Endothelial cell of umbilical vein (primary cell): Measurements from ENCODE around the gene TRAPPC5. TPM values are rescaled to one million over a fixed set of nuclear protein-coding genes. Genes with fewer than 3 reads are reported as not detected.

Experiments used
- BruUV-seq: library from RNA; stranded (reverse); fragments of 400-500 nt; replicated peaks from 2 replicates; lab custom pipeline; 2021; lab: Mats Ljungman, UMichigan
- CTCF ChIA-PET: fragments of 300-600, 350-600 bp; sonication (Branson Sonifier 250); formaldehyde crosslinking; loops from one replicate; lab custom pipeline; 2021; ENCODE audit warnings: antibody characterized with exemption, inconsistent platforms; lab: Charles Lee
- POLR2A ChIA-PET: fragments of 300-600, 350-600 bp; sonication (Branson Sonifier 250); formaldehyde crosslinking; loops from one replicate; lab custom pipeline; 2021; ENCODE audit warnings: antibody characterized with exemption, inconsistent platforms; lab: Charles Lee
- DNase-seq: peaks from one replicate; pipeline ENCODE4 v3.0.0-alpha.2; 2011; ENCODE audit warnings: low read depth, low spot score
- FAIRE-seq: peaks from 2 replicates; lab custom pipeline; 2011; peaks lifted over from hg19 to GRCh38; lab: Jason Lieb, UNC
- H2AFZ ChIP-seq: 2 replicates; pipeline ENCODE4 v1.6.0; 2012; ENCODE audit warnings: low read depth, low read length, control low read depth, inconsistent platforms
- H3K27ac ChIP-seq: 2 replicates; pipeline ENCODE4 v1.5.1; 2011; ENCODE audit warnings: low read depth, mild to moderate bottlenecking, control low read depth, low read length, moderate library complexity; ENCODE audit not compliant: insufficient read depth
- H3K27me3 ChIP-seq, 2 experiments: 2 replicates each; pipeline versions ENCODE4 v1.6.0 to v1.6.1; 2011; ENCODE audit warnings: low read length in 2 of 2, mixed read lengths in 1 of 2; ENCODE audit not compliant: control insufficient read depth in 2 of 2, insufficient read depth in 2 of 2
- H3K36me3 ChIP-seq, 2 experiments: 2 replicates in 1 of 2; 3 replicates in 1 of 2; pipeline ENCODE4 v1.5.1; 2011; ENCODE audit warnings: low read length in 2 of 2, mild to moderate bottlenecking in 1 of 2, moderate library complexity in 1 of 2; ENCODE audit not compliant: control insufficient read depth in 2 of 2, insufficient read depth in 2 of 2; ENCODE audit errors: extremely low read depth in 1 of 2
- H3K4me1 ChIP-seq: 3 replicates; pipeline ENCODE4 v1.5.1; 2011; ENCODE audit warnings: mild to moderate bottlenecking, low read length; ENCODE audit not compliant: control insufficient read depth, insufficient read depth; ENCODE audit errors: extremely low read depth
- H3K4me2 ChIP-seq: 2 replicates; pipeline ENCODE4 v1.6.1; 2011; ENCODE audit warnings: low read length, control low read depth, mixed read lengths; ENCODE audit not compliant: insufficient read depth
- H3K4me3 ChIP-seq, 3 experiments: fragments of 200-600 bp in 1 of 3; sonication (generic), shearing (Covaris generic) in 1 of 3; replicated peaks in 1 of 3; 2 replicates each; pipeline ENCODE4 v1.5.1; 2011 to 2016; ENCODE audit warnings: control low read depth in 3 of 3, low read length in 3 of 3, mild to moderate bottlenecking in 2 of 3, inconsistent platforms in 1 of 3, low read depth in 1 of 3, moderate library complexity in 1 of 3; ENCODE audit not compliant: insufficient read depth in 1 of 3
- H3K79me2 ChIP-seq: 2 replicates; pipeline ENCODE4 v1.6.0; 2012; ENCODE audit warnings: low read length, inconsistent platforms; ENCODE audit not compliant: control insufficient read depth, insufficient read depth
- H3K9ac ChIP-seq: replicated peaks from 2 replicates; pipeline ENCODE3; 2011; ENCODE audit warnings: low read length, control low read depth; ENCODE audit not compliant: insufficient read depth; ENCODE audit errors: extremely low read depth
- H3K9me1 ChIP-seq: replicated peaks from 3 replicates; pipeline ENCODE4 v1.6.0; 2011; ENCODE audit warnings: mild to moderate bottlenecking, low read length; ENCODE audit not compliant: control insufficient read depth, insufficient read depth; ENCODE audit errors: extremely low read depth
- H3K9me3 ChIP-seq: replicated peaks from 2 replicates; pipeline ENCODE4 v1.5.1; 2012; ENCODE audit warnings: low read length, inconsistent platforms; ENCODE audit not compliant: control insufficient read depth, insufficient read depth
- H4K20me1 ChIP-seq: replicated peaks from 2 replicates; pipeline ENCODE3; 2011; ENCODE audit warnings: mild to moderate bottlenecking, low read length; ENCODE audit not compliant: control insufficient read depth, insufficient read depth; ENCODE audit errors: extremely low read depth
- FOS ChIP-seq: IDR thresholded peaks from 2 replicates; pipeline ENCODE4 v1.6.1; 2011; ENCODE audit warnings: mild to moderate bottlenecking, low read length, moderate library complexity, borderline replicate concordance; ENCODE audit not compliant: insufficient read depth
- JUN ChIP-seq: IDR thresholded peaks from 2 replicates; pipeline ENCODE4 v1.6.1; 2011; ENCODE audit warnings: borderline replicate concordance, low read depth; ENCODE audit not compliant: insufficient read length, insufficient read depth
- POLR2AphosphoS5 ChIP-seq: IDR thresholded peaks from 2 replicates; pipeline ENCODE4 v1.6.1; 2012; ENCODE audit warnings: low read depth, mild to moderate bottlenecking, control low read depth, low read length, moderate library complexity; ENCODE audit not compliant: insufficient read depth
- dilution Hi-C: fragments of 300-500 bp; cut with MboI; formaldehyde crosslinking; loops from one replicate; pipeline ENCODE4 v1.15.0; 2019; ENCODE audit warnings: low sequenced_read_pairs; ENCODE audit not compliant: extremely low pct_ligation_motif_present
- intact Hi-C: fragments of 100-400 bp; cut with micrococcal nuclease; formaldehyde crosslinking; loops from one replicate; pipeline ENCODE4 v1.10.0; 2022
- polyA plus RNA-seq, 4 experiments: library from polyadenylated mRNA; depleted of rRNA in 3 of 4; stranded (reverse) in 3 of 4; unstranded in 1 of 4; fragments of >200 nt; gene quantifications; 2 replicates each; pipeline versions ENCODE4 v1.2.1 to v1.2.3, GENCODE V29; 2011 to 2012; ENCODE audit warnings: missing spikeins in 1 of 4
- total RNA-seq: library from RNA; stranded (reverse); gene quantifications from 2 replicates; pipeline ENCODE4 v1.2.3, GENCODE V29; 2021

The TRAPPC5 gene
- total and polyA plus RNA-seq, 2 donors (not counting 3 experiments of a cell fraction or from before 2014, with no cell fraction given): 114 to 172 TPM

GRCh38 chr19:7737215-7737614, 56.6 kb downstream of the TRAPPC5 start:
- Histone ChIP-seq H3K4me3 (no peak overlapping the region), H4K20me1 (no peaks in the 10 kb centered on the region), H3K4me1 (no peaks in the 10 kb centered on the region), H3K9ac (no peak overlapping the region), H3K27ac (no peak overlapping the region), H3K9me1 (no peaks in the 10 kb centered on the region), H3K4me2 (no peak overlapping the region), H3K27me3 (peaks cover 4 to 12% of the 10 kb centered on the region in 2 experiments), H3K9me3 (no peaks in the 10 kb centered on the region), H2AFZ (no peak overlapping the region), H3K36me3 (no peaks in the 10 kb centered on the region), H3K79me2 (no peaks in the 10 kb centered on the region)
- POLR2A ChIA-PET: no interaction called here
- no peak for FAIRE-seq
- CTCF ChIA-PET: interaction anchor here (0.6 to 1.9 kb wide), 3 partner anchors 27 to 462 kb away, joined by 3 to 5 read pairs (median 4); no protein-coding TSS in a partner anchor
- BruUV-seq: no TSS peak
- dilution Hi-C loops (no loop called here), intact Hi-C loops (no loop called here)
- TF ChIP-seq FOS (no peak), JUN (no peak), POLR2AphosphoS5 (no peak)
- no peak for DNase-seq

Other genes starting within 250 kb of the TRAPPC5 start
- 1.3 and 1.6 TPM in 2 replicates for gene PEX11G, start 191.8 kb upstream of the TRAPPC5 start, total RNA-seq
- 1.9 and 2.4 TPM in 2 replicates for gene PEX11G, start 191.8 kb upstream of the TRAPPC5 start, polyA plus RNA-seq
- 51.2 and 52.1 TPM in 2 replicates for gene ZNF358, start 164.7 kb upstream of the TRAPPC5 start, total RNA-seq
- 83.2 and 90.6 TPM in 2 replicates for gene ZNF358, start 164.7 kb upstream of the TRAPPC5 start, polyA plus RNA-seq
- gene MCOLN1, start 158.2 kb upstream of the TRAPPC5 start, total RNA-seq: 23.0 and 26.9 TPM in 2 replicates
- gene MCOLN1, start 158.2 kb upstream of the TRAPPC5 start, polyA plus RNA-seq: 60.9 and 84.6 TPM in 2 replicates
- gene PNPLA6, start 145.1 kb upstream of the TRAPPC5 start, total RNA-seq: 163 and 164 TPM in 2 replicates
- gene PNPLA6, start 145.1 kb upstream of the TRAPPC5 start, polyA plus RNA-seq: 106 and 117 TPM in 2 replicates
- gene CAMSAP3, start 85.0 kb upstream of the TRAPPC5 start, total RNA-seq: 0.16 and 0.22 TPM in 2 replicates
- gene CAMSAP3, start 85.0 kb upstream of the TRAPPC5 start, polyA plus RNA-seq: 0.11 TPM in 2 replicates
- 37.0 and 37.3 TPM in 2 replicates for gene XAB2, start 51.3 kb upstream of the TRAPPC5 start, total RNA-seq
- gene XAB2, start 51.3 kb upstream of the TRAPPC5 start, polyA plus RNA-seq: 47.6 and 51.6 TPM in 2 replicates
- gene PET100, start 51.0 kb upstream of the TRAPPC5 start, total RNA-seq: 162 and 172 TPM in 2 replicates
- gene PET100, start 51.0 kb upstream of the TRAPPC5 start, polyA plus RNA-seq: 55.0 and 59.0 TPM in 2 replicates
- gene PCP2, start 47.1 kb upstream of the TRAPPC5 start, total RNA-seq: not detected in 2 replicates
- gene PCP2, start 47.1 kb upstream of the TRAPPC5 start, polyA plus RNA-seq: not detected in 2 replicates
- gene STXBP2, start 43.7 kb upstream of the TRAPPC5 start, total RNA-seq: 70.0 and 87.6 TPM in 2 replicates
- gene STXBP2, start 43.7 kb upstream of the TRAPPC5 start, polyA plus RNA-seq: 104 and 105 TPM in 2 replicates
- gene RETN, start 11.8 kb upstream of the TRAPPC5 start, total RNA-seq: not detected in 2 replicates
- gene RETN, start 11.8 kb upstream of the TRAPPC5 start, polyA plus RNA-seq: not detected in 2 replicates
- gene MCEMP1, start 3.7 kb upstream of the TRAPPC5 start, total RNA-seq: not detected in 2 replicates
- gene MCEMP1, start 3.7 kb upstream of the TRAPPC5 start, polyA plus RNA-seq: not detected in 2 replicates
- gene FCER2, start 21.3 kb downstream of the TRAPPC5 start, total RNA-seq: not detected in 2 replicates
- gene FCER2, start 21.3 kb downstream of the TRAPPC5 start, polyA plus RNA-seq: not detected in 2 replicates
- not detected in 2 replicates for gene CLEC4G, start 51.3 kb downstream of the TRAPPC5 start, total RNA-seq
- gene CLEC4G, start 51.3 kb downstream of the TRAPPC5 start, polyA plus RNA-seq: not detected in 2 replicates
- not detected in 2 replicates for gene CD209, start 66.7 kb downstream of the TRAPPC5 start, total RNA-seq
- gene CD209, start 66.7 kb downstream of the TRAPPC5 start, polyA plus RNA-seq: not detected in 2 replicates
- 0.23 and 0.46 TPM in 2 replicates for gene CLEC4M, start 82.4 kb downstream of the TRAPPC5 start, total RNA-seq
- gene CLEC4M, start 82.4 kb downstream of the TRAPPC5 start, polyA plus RNA-seq: 1.0 and 1.1 TPM in 2 replicates
- gene EVI5L, start 149.4 kb downstream of the TRAPPC5 start, total RNA-seq: 13.5 and 18.3 TPM in 2 replicates
- gene EVI5L, start 149.4 kb downstream of the TRAPPC5 start, polyA plus RNA-seq: 11.9 and 15.8 TPM in 2 replicates
- gene PRR36, start 193.6 kb downstream of the TRAPPC5 start, total RNA-seq: not detected in 2 replicates
- gene PRR36, start 193.6 kb downstream of the TRAPPC5 start, polyA plus RNA-seq: 0.05 TPM in 1 of 2 replicates, not detected in the other
- 1.6 and 1.8 TPM in 2 replicates for gene LRRC8E, start 207.7 kb downstream of the TRAPPC5 start, total RNA-seq
- gene LRRC8E, start 207.7 kb downstream of the TRAPPC5 start, polyA plus RNA-seq: 1.1 and 1.3 TPM in 2 replicates
- gene MAP2K7, start 223.0 kb downstream of the TRAPPC5 start, total RNA-seq: 31.6 and 36.0 TPM in 2 replicates
- 13.8 and 14.0 TPM in 2 replicates for gene MAP2K7, start 223.0 kb downstream of the TRAPPC5 start, polyA plus RNA-seq
- gene TGFBR3L, start 234.0 kb downstream of the TRAPPC5 start, total RNA-seq: 1.2 TPM in 1 of 2 replicates, not detected in the other
- 0.35 and 0.81 TPM in 2 replicates for gene TGFBR3L, start 234.0 kb downstream of the TRAPPC5 start, polyA plus RNA-seq
- gene SNAPC2, start 239.5 kb downstream of the TRAPPC5 start, total RNA-seq: 23.7 and 29.2 TPM in 2 replicates
- gene SNAPC2, start 239.5 kb downstream of the TRAPPC5 start, polyA plus RNA-seq: 25.8 and 33.0 TPM in 2 replicates
- 27.6 and 31.1 TPM in 2 replicates for gene CTXN1, start 245.3 kb downstream of the TRAPPC5 start, total RNA-seq
- gene CTXN1, start 245.3 kb downstream of the TRAPPC5 start, polyA plus RNA-seq: 16.0 and 25.6 TPM in 2 replicates